Pulmonary artery endothelial cell (primary cell): ENCODE data around the gene GLI1. TPM values are rescaled to one million over a fixed set of nuclear protein-coding genes. Genes with fewer than 3 reads are reported as not detected.

Source experiments
- DNase-seq: peaks from one replicate; pipeline ENCODE4 v3.0.0-alpha.2; 2011; ENCODE audit warnings: low read depth, low spot score
- total RNA-seq: library from RNA; depleted of rRNA; stranded (reverse); fragments of >200 nt; gene quantifications from 2 replicates; pipeline ENCODE4 v1.2.3, GENCODE V29; 2014

Gene GLI1
- total RNA-seq, 1 donor from 2014 or later = 0.07 TPM

DNA sequence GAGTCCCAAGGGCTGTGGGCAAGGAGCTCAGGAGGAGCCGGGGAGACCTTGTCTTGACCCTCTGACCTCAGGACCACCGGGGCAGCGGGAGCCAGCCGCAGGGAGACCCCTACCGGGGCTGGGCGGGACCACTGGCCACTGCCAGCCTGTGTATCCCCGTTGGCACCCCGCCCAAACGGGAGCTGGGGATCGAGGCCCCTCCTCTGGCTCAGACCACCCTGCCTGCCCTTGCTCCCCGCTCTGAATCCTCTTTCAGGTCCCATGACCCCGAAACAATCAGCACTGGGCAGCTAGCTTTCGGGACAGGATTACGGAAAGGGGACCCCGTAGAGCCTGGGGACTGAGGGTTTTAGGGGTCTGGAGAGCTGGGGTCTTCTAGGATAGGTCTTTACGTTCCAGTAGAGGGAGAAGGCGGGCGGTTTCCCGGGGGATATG is 1.3 kb downstream of the GLI1 start:
- DNase-seq = no peak

DNA sequence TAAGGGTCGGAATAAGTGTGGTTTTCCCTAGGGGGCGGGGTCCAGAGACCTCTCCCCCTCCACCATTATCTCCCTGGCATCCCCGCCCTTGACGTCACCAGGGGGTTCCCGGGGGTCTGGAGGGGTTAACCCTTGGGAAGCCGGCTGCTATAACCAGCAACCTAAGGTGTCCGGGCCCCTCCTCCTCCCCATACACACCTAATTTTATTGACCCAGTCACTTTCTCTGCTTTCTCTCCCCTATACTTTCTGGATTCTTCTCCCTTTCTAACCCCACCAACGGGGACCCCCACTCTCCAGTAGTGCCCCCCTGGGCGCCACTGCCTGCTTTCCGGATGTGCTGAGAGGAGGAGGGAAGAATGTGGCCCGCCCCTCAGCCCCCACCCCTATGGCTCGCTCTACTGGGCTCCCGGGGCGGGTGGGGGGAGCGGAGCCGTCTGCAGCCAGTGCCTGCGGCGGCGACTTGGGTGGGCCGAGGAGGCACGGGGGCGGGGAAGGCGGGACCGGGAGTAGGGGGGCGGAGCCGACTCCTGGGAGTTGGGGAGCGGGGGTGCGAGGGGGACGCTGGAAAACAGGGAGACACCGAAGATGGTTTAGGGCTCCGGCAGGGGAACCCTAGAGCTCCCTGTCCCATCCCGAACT is 1.8 kb downstream of the GLI1 start:
- no peak for DNase-seq

DNA sequence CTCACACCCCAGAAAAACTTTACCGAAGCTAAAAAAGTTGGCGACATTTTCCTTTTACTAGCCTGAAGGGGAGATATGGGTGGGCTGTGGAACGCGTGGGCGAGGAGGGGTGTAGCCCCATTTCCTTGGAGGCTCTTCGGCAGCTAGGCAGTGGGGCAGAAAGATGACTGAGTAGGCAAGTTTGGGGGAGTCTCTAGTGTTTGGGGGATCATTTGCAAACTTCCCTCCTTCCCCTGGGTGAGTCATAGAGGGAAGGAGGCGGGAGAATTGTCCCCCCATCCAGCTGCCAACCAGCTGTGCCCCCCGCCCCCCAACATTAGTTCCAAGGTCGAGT is 2.3 kb downstream of the GLI1 start:
- DNase-seq = no peak

DNA sequence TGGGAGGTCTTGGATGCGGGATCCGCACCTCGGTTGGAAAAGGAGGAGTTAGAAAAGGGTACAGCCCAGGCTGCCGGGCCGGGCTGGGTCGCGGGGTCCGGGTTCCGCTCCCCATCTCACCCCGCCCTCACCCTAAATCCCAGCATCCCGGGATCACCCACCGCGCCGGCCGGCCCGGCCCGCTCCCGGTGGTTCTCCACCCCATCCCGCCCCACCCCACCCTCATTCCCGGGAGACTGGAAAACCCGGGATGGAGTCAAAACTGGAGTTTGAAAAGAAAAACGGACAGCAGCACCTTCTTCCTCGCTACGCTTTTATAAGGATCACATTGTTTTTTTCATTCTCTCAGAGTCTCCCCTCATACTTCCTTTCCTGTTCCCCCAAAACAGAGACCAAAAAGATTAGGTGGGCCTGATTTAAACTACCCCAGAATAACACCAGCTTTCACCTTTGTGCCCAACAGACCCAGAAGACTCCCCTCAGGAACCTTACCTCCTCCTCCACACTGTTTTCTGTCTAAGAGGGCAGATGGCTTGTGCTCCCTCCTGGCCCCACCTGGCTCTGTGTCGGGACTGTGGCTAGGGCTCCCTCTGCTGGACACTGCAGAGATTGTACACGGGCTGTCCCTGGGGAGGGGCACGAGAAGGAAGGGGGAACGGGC is 2.8 kb downstream of the GLI1 start:
- peak; percentile 51 for DNase-seq

DNA sequence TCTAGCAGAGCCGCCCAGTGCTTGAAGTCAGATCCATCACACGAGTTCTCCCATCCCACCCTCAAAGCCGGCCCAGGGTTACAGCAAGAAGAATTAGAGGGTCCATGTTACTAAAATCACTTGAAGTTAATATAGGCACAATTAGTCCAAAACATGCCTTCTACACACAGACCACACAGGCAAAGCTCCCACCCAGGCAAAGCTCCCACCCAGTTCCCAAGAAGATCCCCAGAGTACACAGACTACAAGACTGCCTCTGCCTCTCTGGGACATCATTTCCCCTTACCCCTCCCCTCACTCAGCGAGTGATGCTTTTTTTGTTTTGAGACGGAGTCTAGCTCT is 3.3 kb downstream of the GLI1 start:
- no peak for DNase-seq

DNA sequence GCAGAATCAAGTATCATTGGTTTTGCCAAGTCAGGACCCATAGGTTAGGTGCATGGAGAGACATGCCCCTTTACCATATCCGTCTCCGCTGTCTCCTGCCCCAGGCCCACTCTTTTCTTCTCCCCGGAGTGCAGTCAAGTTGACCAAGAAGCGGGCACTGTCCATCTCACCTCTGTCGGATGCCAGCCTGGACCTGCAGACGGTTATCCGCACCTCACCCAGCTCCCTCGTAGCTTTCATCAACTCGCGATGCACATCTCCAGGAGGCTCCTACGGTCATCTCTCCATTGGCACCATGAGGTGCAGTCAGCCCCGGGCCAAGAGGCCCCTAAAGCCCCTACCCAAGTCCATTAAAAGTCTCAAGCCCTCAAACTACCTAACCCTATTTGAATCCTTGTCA is 5.0 kb downstream of the GLI1 start:
- no peak for DNase-seq

DNA sequence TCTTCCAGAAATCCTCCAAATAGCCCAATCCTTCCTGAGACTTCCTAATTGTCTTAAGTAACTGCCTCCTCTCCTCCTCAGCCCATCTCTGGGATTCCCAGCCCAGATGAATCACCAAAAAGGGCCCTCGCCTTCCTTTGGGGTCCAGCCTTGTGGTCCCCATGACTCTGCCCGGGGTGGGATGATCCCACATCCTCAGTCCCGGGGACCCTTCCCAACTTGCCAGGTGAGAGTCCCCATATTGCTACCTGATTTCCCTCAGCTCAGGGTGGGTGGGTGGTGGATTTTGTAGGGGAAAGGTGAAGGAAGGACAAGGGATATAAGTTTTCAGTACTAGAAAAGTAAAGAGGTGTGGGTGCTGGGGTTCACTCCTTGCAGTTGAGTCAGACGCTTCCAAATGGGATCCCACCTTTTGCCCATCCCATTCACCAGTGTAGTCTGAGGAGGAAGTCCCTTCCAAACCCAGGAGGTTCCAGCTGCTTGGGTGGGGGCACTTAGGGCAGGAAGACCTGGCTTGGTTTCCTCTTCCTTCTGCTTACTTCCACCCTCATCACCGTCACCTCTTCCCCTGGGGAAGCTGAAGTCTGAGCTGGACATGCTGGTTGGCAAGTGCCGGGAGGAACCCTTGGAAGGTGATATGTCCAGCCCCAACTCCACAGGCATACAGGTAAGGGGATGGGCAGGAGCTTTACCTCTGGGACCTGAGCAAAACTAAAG is 5.6 kb downstream of the GLI1 start:
- DNase-seq = no peak

DNA sequence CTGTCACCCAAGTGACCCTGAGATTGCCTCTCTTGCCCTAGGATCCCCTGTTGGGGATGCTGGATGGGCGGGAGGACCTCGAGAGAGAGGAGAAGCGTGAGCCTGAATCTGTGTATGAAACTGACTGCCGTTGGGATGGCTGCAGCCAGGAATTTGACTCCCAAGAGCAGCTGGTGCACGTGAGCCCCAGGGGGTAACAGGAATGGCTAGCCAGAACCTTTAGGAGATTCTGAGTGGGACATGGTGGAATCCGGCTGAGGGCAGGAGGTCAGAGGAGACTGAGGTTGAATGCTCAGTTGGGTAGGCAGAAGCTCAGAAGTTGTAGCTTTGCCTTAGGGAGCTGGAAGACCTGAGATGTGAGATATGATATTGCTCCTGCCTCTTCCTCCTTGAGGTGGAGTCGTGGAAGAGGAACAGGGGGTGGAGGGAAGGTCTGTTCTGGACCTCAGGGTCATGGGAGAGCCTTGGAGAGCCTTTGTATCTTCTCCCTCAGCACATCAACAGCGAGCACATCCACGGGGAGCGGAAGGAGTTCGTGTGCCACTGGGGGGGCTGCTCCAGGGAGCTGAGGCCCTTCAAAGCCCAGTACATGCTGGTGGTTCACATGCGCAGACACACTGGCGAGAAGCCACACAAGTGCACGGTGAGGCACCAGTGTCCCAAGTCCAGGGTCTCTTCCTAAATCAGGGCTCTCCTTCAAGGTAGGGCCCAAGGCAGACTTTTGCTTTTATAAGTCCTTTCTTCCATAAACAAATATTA is 6.3 kb downstream of the GLI1 start:
- no peak for DNase-seq

DNA sequence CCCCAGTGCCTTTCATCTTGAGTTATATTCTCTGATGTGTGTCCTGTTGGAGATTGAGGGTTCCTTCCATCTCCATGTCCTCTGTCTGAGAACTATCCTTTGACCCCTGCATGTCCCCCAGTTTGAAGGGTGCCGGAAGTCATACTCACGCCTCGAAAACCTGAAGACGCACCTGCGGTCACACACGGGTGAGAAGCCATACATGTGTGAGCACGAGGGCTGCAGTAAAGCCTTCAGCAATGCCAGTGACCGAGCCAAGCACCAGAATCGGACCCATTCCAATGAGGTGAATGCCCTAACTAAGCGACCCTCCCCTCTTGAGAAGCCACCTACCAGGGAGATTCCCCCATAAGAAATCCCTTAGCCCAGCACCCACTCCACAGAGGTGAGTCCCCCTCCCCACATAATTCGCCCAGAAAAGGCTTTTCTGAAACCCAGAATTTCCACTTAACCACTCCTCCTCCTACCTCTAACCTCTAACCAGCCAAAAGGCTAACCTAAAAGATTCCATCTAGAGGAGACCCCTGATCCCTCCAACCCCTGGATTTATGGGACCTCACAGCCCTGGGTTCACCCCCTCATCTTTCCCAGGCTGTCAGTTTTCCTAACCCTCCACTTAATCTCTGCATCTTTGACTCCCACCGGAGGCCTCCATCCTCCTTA is 7.8 kb downstream of the GLI1 start:
- DNase-seq = no peak

DNA sequence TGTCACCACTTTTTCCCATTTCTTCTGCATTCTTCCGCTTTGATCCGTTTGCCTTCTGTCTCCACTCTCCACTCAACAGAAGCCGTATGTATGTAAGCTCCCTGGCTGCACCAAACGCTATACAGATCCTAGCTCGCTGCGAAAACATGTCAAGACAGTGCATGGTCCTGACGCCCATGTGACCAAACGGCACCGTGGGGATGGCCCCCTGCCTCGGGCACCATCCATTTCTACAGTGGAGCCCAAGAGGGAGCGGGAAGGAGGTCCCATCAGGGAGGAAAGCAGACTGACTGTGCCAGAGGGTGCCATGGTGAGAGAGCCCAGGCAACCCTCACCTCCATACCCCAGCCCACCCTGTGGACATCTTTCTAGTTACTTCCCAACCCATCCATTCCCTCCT is 8.3 kb downstream of the GLI1 start:
- DNase-seq = no peak

DNA sequence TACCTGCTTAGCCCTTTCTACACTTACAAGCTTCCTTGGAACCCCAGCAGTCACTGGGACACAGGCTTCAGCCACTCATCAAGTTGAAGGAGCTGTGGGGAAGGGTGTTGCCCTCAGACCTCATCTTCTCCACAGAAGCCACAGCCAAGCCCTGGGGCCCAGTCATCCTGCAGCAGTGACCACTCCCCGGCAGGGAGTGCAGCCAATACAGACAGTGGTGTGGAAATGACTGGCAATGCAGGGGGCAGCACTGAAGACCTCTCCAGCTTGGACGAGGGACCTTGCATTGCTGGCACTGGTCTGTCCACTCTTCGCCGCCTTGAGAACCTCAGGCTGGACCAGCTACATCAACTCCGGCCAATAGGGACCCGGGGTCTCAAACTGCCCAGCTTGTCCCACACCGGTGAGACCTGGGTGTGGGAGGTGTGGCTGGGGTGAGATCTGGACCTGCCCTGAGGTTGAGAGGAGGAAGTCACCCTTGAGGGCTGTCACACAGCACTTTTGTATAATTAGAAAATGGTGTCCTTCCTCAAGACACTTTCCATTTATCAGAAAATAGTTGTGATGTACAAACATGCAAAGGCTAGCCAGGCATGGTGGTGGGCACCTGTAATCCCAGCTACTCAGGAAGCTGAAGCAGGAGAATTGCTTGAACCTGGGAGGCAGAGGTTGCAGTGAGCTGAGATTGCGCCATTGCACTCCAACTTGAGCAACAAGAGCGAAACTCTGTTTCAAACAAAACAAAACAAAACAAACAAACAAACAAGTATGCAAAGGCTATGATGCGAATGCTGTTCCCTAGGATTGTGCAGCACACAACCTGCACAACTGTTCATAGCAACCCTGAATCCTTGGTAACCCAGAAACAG is 9.9 kb downstream of the GLI1 start:
- DNase-seq = no peak

DNA sequence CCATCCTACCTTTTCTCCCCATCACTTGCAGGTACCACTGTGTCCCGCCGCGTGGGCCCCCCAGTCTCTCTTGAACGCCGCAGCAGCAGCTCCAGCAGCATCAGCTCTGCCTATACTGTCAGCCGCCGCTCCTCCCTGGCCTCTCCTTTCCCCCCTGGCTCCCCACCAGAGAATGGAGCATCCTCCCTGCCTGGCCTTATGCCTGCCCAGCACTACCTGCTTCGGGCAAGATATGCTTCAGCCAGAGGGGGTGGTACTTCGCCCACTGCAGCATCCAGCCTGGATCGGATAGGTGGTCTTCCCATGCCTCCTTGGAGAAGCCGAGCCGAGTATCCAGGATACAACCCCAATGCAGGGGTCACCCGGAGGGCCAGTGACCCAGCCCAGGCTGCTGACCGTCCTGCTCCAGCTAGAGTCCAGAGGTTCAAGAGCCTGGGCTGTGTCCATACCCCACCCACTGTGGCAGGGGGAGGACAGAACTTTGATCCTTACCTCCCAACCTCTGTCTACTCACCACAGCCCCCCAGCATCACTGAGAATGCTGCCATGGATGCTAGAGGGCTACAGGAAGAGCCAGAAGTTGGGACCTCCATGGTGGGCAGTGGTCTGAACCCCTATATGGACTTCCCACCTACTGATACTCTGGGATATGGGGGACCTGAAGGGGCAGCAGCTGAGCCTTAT is 10.8 kb downstream of the GLI1 start:
- no peak for DNase-seq

DNA sequence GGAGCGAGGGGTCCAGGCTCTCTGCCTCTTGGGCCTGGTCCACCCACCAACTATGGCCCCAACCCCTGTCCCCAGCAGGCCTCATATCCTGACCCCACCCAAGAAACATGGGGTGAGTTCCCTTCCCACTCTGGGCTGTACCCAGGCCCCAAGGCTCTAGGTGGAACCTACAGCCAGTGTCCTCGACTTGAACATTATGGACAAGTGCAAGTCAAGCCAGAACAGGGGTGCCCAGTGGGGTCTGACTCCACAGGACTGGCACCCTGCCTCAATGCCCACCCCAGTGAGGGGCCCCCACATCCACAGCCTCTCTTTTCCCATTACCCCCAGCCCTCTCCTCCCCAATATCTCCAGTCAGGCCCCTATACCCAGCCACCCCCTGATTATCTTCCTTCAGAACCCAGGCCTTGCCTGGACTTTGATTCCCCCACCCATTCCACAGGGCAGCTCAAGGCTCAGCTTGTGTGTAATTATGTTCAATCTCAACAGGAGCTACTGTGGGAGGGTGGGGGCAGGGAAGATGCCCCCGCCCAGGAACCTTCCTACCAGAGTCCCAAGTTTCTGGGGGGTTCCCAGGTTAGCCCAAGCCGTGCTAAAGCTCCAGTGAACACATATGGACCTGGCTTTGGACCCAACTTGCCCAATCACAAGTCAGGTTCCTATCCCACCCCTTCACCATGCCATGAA is 11.5 kb downstream of the GLI1 start:
- DNase-seq = no peak

DNA sequence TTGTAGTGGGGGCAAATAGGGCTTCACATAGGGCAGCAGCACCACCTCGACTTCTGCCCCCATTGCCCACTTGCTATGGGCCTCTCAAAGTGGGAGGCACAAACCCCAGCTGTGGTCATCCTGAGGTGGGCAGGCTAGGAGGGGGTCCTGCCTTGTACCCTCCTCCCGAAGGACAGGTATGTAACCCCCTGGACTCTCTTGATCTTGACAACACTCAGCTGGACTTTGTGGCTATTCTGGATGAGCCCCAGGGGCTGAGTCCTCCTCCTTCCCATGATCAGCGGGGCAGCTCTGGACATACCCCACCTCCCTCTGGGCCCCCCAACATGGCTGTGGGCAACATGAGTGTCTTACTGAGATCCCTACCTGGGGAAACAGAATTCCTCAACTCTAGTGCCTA is 12.1 kb downstream of the GLI1 start:
- DNase-seq = no peak

DNA sequence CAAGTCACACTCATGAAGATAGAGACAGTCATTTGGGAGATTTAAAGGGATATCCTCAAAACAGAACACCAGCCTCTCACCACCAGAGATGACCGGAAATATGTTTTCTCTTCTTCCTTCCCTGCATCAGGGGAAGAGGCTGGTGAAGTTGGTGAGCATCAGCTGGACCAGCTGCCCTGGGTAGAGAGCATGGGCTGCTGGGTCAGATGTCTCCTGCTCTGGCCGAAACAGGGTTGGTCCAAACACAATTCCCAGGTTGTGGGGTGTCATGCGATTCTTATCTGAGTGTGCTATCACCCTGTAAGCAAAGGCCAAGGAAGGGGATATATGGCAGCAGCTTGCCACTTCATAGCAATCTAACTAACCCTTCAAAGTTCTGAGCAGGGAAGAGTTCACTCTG is 12.8 kb downstream of the GLI1 start:
- no peak for DNase-seq

DNA sequence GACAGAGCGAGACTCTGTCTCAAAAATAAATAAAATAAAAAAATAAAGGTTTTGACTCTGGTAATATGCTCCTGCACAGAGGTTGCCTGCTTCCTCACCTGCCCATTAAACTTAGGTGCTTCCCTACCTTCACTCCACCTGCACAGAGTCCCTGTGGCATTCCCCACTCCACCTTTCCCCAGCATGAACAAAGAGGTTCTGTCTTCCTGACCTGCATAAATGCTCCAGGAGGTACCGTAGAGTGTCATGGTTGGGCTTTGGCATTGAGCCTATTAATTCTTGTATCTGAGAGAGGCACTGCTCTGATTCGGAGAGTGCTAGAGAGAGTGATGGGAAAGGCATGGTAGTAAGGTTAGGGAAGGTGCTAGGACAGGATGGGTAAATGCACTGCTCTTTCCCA is 13.8 kb downstream of the GLI1 start:
- no peak for DNase-seq

DNA sequence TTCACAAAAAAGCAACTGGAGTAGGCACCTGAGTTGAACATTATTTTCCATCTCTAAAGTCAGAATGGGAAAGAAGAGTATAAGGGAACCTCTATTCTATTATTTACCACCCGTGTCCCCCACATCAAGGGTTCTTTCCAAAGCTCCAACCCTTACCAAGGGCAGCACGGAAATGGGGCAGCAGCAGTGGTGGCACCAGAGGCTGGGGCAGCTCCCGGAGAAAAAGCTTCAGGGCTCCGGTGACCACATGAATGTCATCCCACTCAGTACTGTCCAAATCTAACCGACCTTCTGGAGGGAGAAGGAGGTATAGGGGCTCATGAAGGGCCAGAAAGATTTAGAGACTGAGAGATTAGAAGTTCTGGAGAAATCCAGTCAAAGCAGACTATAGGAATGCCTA is 14.3 kb downstream of the GLI1 start:
- DNase-seq = no peak

DNA sequence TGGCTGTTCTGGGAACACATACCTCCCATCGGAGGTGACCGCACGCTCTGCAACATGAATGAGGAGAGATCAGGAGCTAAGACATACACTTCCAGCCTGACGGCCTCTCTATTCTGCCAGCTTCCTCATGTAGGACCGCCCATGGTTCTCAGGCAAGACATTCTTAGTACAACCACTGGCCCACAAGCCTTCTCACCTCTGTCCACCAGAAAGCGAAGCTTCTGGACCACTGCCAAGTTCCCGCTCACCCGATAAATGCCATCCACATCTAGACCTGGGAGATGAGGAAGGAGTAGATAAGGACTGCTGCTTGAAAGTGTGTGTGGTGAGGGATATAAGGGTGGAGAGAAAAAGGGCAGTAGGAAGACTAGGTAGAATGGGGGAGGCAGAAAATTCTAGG is 14.8 kb downstream of the GLI1 start:
- DNase-seq = no peak

DNA sequence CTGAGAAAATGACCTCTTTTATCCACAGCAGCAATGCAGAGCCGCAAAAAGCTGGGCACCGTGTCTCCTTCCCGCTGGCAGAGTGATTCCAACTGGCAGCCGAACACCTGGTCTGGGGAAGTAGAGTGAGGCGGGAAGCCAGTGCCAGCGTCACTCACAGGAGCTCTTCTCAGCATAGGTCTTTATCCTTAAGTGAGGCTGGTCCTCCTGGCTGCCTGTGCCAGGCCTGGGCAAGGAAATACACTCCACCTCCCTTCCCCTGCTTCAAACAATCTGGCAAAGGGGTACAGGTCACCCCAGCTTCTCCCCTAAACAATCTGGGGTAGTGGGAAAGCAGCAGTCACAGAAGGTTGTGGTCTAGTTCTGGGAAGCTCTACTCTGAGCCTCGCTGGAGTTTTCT is 15.3 kb downstream of the GLI1 start:
- no peak for DNase-seq
